HepG2 (cell line): Measurements from ENCODE around the gene SYT11. TPM values are rescaled to one million over a fixed set of nuclear protein-coding genes. Genes with fewer than 3 reads are reported as not detected.

Experiments
- CBX5 ChIP-seq: sonication (generic); formaldehyde crosslinking; IDR thresholded peaks from 2 replicates; pipeline ENCODE4 v1.4.0; 2020; ENCODE audit warnings: missing genetic modification reagents, borderline replicate concordance
- CHD4 ChIP-seq: fragments of 200-600 bp; sonication (generic); IDR thresholded peaks from 2 replicates; pipeline ENCODE4 v1.7.0; 2017; ENCODE audit warnings: mild to moderate bottlenecking, low read length, borderline replicate concordance
- FOXK1 ChIP-seq: sonication (generic); formaldehyde crosslinking; IDR thresholded peaks from 2 replicates; pipeline ENCODE4 v1.4.0; 2020; ENCODE audit warnings: low read depth, missing genetic modification reagents, borderline replicate concordance
- MYC ChIP-seq: sonication (generic); formaldehyde crosslinking; IDR thresholded peaks from 2 replicates; pipeline ENCODE4 v1.9.0; 2021; ENCODE audit warnings: missing genetic modification reagents, borderline replicate concordance
- NFATC3 ChIP-seq: sonication (generic); formaldehyde crosslinking; IDR thresholded peaks from 2 replicates; pipeline ENCODE4 v1.5.1; 2020; ENCODE audit warnings: mild to moderate bottlenecking, missing genetic modification reagents
- PAWR ChIP-seq: sonication (generic); formaldehyde crosslinking; IDR thresholded peaks from 2 replicates; pipeline ENCODE4 v1.4.0; 2020; ENCODE audit warnings: missing genetic modification reagents, mild to moderate bottlenecking, borderline replicate concordance
- POLR2AphosphoS5 ChIP-seq: IDR thresholded peaks from 2 replicates; pipeline ENCODE4 v1.6.1; 2012; ENCODE audit warnings: low read depth, low read length
- SRF ChIP-seq: IDR thresholded peaks from 2 replicates; pipeline ENCODE4 v1.6.1; 2011; ENCODE audit warnings: mild to moderate bottlenecking, low read depth, low read length, moderate library complexity
- TGIF2 ChIP-seq: IDR thresholded peaks from 2 replicates; pipeline ENCODE4 v1.6.1; 2016; ENCODE audit warnings: control low read depth, missing compliant biosample characterization
- YEATS4 ChIP-seq: sonication (generic); formaldehyde crosslinking; IDR thresholded peaks from 2 replicates; pipeline ENCODE4 v1.4.0; 2020; ENCODE audit warnings: missing genetic modification reagents, borderline replicate concordance
- YY1 ChIP-seq: IDR thresholded peaks from 2 replicates; pipeline ENCODE4 v1.6.1; 2011; ENCODE audit warnings: low read length, low read depth, moderate library complexity, mild to moderate bottlenecking; ENCODE audit not compliant: insufficient read depth, insufficient replicate concordance
- ZBTB21 ChIP-seq: sonication (generic); formaldehyde crosslinking; IDR thresholded peaks from 2 replicates; pipeline ENCODE4 v1.4.0; 2020; ENCODE audit warnings: missing genetic modification reagents
- ZBTB38 ChIP-seq: sonication (generic); formaldehyde crosslinking; IDR thresholded peaks from 2 replicates; pipeline ENCODE4 v1.5.1; 2020; ENCODE audit warnings: mild to moderate bottlenecking, missing genetic modification reagents
- ZMYM4 ChIP-seq: sonication (generic); formaldehyde crosslinking; IDR thresholded peaks from 2 replicates; pipeline ENCODE4 v1.8.1; 2023; ENCODE audit warnings: mild to moderate bottlenecking, missing genetic modification reagents
- ZNF468 ChIP-seq: sonication (generic); formaldehyde crosslinking; IDR thresholded peaks from 2 replicates; pipeline ENCODE4 v1.8.0; 2022; ENCODE audit warnings: mild to moderate bottlenecking, moderate library complexity, missing genetic modification reagents
- ZNF775 ChIP-seq: sonication (generic); formaldehyde crosslinking; IDR thresholded peaks from 2 replicates; pipeline ENCODE4 v1.4.0; 2020; ENCODE audit warnings: missing genetic modification reagents, mild to moderate bottlenecking, moderate library complexity, borderline replicate concordance
- polyA plus RNA-seq, 8 experiments: library from polyadenylated mRNA; depleted of rRNA in 3 of 8; stranded (reverse) in 7 of 8; unstranded in 1 of 8; fragments of >200 nt; fragmentation: Illumina TruSeq in 4 of 8; extraction: Trizol in 4 of 8; gene quantifications; 2 replicates each; pipeline versions ENCODE4 v1.2.1 to v1.2.3, GENCODE V29; 2011 to 2016; ENCODE audit warnings: low read depth in 4 of 8, missing spikeins in 1 of 8, mixed read lengths in 1 of 8; ENCODE audit not compliant: insufficient read depth in 1 of 8
- total RNA-seq, 5 experiments: library from RNA; depleted of rRNA; stranded (reverse); fragments of >200 nt; fragmentation: Illumina TruSeq; extraction: Trizol; gene quantifications; 2 replicates each; pipeline ENCODE4 v1.2.3, GENCODE V29; 2016; ENCODE audit warnings: low read depth in 1 of 5
- TF ChIP-seq, protein P1 (sequence below): IDR thresholded peaks from 2 replicates; pipeline ENCODE4 v1.6.1; 2018; ENCODE audit warnings: missing genetic modification reagents
- TF ChIP-seq, protein P2 (sequence below): fragments of 450-650 bp; IDR thresholded peaks from 2 replicates; pipeline ENCODE4 v1.6.1; 2017
- TF ChIP-seq, protein P3 (sequence below): sonication (generic); formaldehyde crosslinking; IDR thresholded peaks from 2 replicates; pipeline ENCODE4 v1.8.0; 2022; ENCODE audit warnings: mild to moderate bottlenecking, missing genetic modification reagents
- TF ChIP-seq, protein P4 (sequence below): sonication (generic); formaldehyde crosslinking; IDR thresholded peaks from 2 replicates; pipeline ENCODE4 v1.5.0; 2020; ENCODE audit warnings: missing genetic modification reagents, mild to moderate bottlenecking, borderline replicate concordance
- TF ChIP-seq, protein P5 (sequence below): sonication (generic); formaldehyde crosslinking; IDR thresholded peaks from 2 replicates; pipeline ENCODE4 v1.9.0; 2022; ENCODE audit warnings: low read depth, missing genetic modification reagents

SYT11 gene
- total and polyA plus RNA-seq, 2 of the 13 experiments (the other 11 are each of a cell fraction or from before 2014, with no cell fraction given) = 0.22 to 0.59 TPM

- TF ChIP-seq CHD4 (no peak), YEATS4 (CRISPR knock-in tag) (peak; percentile 32), ZNF775 (no peak), POLR2AphosphoS5 (peak; percentile 96), NFATC3 (CRISPR knock-in tag) (0 out of 2 replicates have a peak, but pooled peaks have one; percentile 20), ZMYM4 (CRISPR knock-in tag) (peak; percentile 71), YY1 (peak; percentile 96), TGIF2 (CRISPR knock-in tag) (peak; percentile 58; the same call in 1 of the 2 replicates), SRF (peak; percentile 71; the same call in 1 of the 2 replicates), ZNF468 (CRISPR knock-in tag) (no peak), FOXK1 (CRISPR knock-in tag) (peak; percentile 61; the same call in 1 of the 2 replicates), PAWR (CRISPR knock-in tag) (no peak), MYC (CRISPR knock-in tag) (peak; percentile 72), ZBTB21 (no peak), CBX5 (CRISPR knock-in tag) (peak; percentile 61; the same call in 1 of the 2 replicates), ZBTB38 (CRISPR knock-in tag) (peak; percentile 59; the same call in 1 of the 2 replicates)
- TF ChIP-seq, protein P1, sequence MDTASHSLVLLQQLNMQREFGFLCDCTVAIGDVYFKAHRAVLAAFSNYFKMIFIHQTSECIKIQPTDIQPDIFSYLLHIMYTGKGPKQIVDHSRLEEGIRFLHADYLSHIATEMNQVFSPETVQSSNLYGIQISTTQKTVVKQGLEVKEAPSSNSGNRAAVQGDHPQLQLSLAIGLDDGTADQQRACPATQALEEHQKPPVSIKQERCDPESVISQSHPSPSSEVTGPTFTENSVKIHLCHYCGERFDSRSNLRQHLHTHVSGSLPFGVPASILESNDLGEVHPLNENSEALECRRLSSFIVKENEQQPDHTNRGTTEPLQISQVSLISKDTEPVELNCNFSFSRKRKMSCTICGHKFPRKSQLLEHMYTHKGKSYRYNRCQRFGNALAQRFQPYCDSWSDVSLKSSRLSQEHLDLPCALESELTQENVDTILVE = peak; percentile 66; the same call in 1 of the 2 replicates
- TF ChIP-seq, protein P2, sequence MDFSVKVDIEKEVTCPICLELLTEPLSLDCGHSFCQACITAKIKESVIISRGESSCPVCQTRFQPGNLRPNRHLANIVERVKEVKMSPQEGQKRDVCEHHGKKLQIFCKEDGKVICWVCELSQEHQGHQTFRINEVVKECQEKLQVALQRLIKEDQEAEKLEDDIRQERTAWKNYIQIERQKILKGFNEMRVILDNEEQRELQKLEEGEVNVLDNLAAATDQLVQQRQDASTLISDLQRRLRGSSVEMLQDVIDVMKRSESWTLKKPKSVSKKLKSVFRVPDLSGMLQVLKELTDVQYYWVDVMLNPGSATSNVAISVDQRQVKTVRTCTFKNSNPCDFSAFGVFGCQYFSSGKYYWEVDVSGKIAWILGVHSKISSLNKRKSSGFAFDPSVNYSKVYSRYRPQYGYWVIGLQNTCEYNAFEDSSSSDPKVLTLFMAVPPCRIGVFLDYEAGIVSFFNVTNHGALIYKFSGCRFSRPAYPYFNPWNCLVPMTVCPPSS = no peak
- TF ChIP-seq, protein P3, sequence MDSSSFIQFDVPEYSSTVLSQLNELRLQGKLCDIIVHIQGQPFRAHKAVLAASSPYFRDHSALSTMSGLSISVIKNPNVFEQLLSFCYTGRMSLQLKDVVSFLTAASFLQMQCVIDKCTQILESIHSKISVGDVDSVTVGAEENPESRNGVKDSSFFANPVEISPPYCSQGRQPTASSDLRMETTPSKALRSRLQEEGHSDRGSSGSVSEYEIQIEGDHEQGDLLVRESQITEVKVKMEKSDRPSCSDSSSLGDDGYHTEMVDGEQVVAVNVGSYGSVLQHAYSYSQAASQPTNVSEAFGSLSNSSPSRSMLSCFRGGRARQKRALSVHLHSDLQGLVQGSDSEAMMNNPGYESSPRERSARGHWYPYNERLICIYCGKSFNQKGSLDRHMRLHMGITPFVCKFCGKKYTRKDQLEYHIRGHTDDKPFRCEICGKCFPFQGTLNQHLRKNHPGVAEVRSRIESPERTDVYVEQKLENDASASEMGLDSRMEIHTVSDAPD (CRISPR knock-in tag) = no peak
- TF ChIP-seq, protein P4, sequence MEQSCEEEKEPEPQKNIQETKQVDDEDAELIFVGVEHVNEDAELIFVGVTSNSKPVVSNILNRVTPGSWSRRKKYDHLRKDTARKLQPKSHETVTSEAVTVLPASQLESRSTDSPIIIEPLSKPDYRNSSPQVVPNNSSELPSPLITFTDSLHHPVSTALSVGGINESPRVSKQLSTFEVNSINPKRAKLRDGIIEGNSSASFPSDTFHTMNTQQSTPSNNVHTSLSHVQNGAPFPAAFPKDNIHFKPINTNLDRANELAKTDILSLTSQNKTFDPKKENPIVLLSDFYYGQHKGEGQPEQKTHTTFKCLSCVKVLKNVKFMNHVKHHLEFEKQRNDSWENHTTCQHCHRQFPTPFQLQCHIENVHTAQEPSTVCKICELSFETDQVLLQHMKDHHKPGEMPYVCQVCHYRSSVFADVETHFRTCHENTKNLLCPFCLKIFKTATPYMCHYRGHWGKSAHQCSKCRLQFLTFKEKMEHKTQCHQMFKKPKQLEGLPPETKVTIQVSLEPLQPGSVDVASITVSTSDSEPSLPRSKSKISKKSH (CRISPR knock-in tag) = no peak
- TF ChIP-seq, protein P5, sequence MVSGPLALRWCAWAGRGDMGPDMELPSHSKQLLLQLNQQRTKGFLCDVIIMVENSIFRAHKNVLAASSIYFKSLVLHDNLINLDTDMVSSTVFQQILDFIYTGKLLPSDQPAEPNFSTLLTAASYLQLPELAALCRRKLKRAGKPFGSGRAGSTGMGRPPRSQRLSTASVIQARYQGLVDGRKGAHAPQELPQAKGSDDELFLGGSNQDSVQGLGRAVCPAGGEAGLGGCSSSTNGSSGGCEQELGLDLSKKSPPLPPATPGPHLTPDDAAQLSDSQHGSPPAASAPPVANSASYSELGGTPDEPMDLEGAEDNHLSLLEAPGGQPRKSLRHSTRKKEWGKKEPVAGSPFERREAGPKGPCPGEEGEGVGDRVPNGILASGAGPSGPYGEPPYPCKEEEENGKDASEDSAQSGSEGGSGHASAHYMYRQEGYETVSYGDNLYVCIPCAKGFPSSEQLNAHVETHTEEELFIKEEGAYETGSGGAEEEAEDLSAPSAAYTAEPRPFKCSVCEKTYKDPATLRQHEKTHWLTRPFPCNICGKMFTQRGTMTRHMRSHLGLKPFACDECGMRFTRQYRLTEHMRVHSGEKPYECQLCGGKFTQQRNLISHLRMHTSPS (CRISPR knock-in tag) = 0 out of 2 replicates have a peak, but pooled peaks have one; percentile 52
Measured at GRCh38 chr1:155856975-155857930, 2.1 kb upstream of the SYT11 start, which contains the start of gene GON4L (continued).
